GM19351 (cell line): ENCODE measurements around the gene SPOCK1.

Source experiments
- ATAC-seq: cut with Tn5 transposase; IDR thresholded peaks from one replicate; pipeline ENCODE4 v1.9.1; 2021; ENCODE audit warnings: mild to moderate bottlenecking, moderate library complexity; ENCODE audit not compliant: unreplicated experiment

Gene SPOCK1

DNA sequence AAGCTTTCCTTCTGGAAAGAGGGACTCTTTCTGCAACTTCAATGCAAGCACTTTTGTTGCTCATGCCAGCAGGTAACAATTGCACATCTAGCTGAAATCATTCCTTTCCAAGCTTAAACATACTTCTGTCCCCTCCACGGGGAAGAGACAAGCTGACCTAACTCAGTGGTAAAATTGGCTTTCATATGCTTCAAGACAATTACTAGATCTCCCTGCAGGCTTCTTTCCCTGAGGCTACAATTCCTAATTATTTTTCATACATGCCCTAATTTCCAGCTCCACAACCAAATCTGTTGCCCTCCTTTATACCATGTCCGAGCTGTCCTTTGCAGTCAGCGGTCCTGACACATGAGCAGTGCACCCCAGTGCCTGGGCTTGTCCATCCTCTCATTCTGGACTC, 324.9 kb downstream of the SPOCK1 start:
- ATAC-seq: no peak

DNA sequence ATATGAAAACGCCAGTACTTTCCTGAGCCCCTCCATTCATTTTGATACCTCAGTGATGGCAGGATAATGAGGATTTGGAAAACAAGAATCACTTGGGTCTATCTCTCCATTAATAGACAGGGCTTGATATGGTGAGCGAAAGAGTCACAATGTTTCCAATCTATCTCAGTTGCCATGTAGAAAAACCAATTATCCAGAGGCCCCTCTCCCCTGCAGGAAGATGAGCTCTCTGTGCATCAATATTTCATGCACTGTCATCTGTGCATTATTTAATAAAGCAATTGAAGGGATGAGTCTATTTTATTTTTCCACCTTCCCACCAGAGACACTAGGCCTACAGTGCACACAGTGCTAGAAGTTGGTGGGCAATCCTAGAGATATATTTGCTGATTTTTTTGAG, 326.9 kb downstream of the SPOCK1 start:
- ATAC-seq: no peak

DNA sequence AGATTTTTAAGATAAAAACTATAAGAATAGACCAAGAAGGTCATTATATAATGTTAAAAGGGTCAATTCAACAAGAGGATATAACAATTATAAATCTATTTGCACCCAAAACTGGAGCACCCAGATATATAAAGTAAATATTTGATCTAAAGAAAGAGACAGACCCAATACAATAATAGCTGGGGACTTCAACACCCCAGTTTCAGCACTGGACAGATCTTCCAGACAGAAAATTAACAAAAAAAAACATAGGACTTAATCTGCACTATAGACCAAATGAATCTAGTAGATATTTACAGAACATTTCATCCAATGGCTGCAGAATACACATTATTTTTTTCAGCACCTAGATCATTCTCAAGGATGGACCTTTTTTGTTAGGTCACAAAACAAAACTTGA, 331.9 kb downstream of the SPOCK1 start:
- no peak for ATAC-seq

DNA sequence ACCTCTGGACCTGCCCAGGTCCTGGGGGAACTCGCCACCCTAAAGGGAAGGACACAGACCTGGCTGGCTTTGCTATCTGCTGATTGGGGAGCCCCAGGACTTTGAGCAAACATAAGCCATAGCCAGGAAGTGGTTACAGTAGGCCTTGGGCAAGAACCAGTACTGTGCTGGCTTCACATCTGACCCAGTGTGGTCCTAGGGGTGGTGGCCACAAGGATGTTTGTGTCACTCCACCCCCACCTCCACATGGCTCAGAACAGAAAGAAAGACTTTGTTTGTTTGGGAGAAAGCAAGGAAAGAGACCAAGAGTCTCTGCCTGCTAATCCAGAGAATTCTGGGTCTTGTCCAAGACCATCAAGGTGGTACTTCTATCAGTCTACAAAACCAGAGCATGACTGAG, 334.2 kb downstream of the SPOCK1 start:
- ATAC-seq: no peak

DNA sequence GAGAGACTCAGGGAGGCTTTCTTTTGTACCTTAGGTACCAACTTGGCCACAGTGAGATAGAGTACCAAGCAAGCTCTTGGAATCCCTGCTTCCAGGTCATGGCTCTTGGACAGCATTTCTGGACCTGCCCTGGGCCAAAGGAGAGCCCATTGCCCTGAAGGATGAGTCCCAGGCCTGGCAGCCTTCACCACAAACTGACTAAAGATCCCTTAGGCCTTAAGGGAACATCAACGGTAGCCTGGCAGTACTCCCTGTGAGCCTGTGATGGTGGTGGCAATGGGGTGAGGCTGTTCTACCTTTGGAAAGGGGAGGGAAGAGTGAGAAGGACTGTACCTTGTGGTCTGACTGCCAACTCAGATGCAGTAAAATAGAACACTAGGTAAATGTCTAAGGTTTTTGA, 334.6 kb downstream of the SPOCK1 start:
- no peak for ATAC-seq

DNA sequence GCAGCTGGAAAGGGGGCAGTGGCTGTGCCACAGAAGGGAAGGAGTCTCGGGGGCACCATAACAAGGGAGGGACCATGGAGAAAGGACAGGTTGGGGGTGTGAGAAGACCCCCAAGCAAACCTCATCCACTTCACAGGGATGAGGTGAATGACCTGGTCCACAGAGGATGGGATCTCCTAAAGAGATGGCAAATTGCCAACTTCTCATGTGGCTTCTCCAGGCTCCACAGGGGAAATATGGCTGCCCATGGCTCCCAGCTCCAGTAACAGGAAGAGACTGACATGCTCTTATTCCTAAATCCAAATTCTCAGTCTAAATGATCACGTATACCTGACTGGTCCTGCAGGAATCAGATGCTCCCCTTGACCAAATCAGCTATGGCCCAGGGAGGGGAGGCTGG, 340.4 kb downstream of the SPOCK1 start:
- no peak for ATAC-seq

DNA sequence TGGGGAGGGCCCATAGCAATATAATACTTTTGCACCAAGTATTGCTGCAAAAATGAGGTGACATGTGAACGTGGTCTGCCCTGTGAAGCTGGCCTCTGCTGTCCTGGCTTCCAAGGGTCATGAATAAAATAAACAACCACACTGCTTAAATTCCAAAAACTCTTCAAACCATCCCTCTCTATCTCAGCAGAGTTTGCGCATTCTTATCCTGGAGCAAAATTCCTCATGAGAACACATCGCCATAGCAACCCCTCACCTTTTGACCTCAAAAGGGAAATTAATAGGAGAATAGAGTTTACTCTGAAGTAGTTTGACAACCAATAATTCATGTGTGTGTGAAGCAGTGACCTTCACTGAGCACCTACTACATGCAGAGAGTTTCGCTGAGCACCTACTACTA, 342.9 kb downstream of the SPOCK1 start:
- no peak for ATAC-seq

DNA sequence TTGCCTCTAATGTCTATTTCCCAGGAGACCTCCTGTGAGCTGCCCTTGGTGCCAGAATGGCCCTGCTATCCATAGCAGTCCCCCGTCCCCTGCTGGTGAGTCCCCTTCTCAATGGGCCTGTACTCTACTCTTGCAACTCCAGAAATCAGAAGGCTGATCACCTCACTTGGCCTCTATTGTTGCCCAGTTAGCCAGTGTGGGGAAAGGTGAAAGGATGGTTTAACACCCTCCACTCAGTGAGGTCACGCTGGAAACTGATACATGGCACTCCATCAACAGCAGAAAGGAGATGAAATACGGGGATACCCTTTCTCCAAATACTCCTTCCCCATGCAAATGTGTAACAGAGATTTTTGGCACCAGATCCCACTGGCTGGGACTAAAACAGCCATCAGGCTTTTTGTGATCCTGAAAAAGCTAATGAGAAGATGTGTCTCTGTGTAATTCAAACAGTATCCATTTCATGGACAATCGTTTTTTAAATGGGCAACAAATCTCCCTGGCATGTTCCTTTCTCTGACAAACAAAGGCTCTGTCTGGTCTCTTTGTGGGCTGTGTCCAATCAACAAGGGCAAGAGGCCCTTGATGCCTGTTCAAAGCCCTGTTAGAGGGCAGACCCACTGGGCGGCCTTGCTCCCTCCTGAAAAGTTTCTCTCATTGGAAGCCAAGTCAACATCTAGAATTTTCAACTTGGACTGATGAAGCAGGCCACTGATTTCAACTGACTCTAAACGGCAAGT, 343.7 kb downstream of the SPOCK1 start:
- ATAC-seq: no peak

DNA sequence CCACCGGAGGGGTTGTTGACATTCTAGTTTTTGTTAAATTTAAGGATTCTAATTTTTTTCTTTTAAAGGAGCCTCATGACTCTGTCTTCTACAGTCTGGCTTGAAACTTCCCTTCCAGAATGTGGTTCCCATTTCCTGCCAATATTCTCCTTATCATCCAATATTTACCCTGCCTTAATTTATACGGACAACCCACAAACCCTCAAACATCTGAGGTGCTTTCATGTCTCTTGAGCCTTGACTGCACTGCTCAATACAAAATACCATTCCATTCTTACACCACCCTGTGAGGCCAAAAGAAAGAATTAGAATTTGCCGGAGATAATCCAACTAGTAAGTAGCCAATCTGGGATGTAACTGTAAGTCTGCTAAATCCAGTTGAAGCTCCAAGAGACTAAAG, 346.5 kb downstream of the SPOCK1 start:
- ATAC-seq: no peak

DNA sequence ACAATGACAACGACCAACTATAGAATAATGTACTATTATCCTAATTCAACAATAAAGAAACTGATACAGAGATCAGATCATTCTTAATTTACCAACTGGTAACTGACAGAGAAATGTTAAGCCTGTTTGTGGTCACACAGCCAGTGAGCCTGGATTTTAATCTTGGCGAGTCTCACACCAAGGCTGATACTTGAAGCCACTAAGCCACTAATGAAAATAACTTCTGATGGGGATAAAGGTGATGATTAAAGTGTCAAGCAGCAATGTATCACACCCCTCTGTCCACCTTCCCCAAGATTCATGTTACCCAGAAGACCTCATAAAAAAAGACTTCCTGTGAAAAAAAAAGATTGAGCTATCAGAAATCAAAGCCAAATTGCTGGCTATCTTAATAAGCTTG, 350.5 kb downstream of the SPOCK1 start:
- ATAC-seq: no peak

DNA sequence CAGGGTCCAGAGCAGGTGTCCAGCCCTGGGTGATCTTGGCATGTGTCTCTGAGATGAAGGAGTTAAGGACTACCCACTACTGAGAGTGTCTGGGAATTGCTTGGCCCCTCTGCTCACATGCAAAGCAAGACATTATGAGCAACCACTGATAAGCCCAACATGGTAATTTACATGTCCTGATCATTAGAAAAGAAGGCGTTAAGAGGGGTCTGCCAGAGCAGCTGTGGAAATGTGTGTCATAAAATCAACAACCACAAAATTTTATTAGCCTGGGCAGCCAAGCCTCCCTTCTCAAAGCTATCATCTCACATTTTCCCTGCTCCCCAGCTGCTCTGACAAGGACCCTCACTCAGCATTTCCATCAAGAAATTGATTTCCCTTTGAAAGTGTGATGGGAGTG, 351.0 kb downstream of the SPOCK1 start:
- no peak for ATAC-seq

DNA sequence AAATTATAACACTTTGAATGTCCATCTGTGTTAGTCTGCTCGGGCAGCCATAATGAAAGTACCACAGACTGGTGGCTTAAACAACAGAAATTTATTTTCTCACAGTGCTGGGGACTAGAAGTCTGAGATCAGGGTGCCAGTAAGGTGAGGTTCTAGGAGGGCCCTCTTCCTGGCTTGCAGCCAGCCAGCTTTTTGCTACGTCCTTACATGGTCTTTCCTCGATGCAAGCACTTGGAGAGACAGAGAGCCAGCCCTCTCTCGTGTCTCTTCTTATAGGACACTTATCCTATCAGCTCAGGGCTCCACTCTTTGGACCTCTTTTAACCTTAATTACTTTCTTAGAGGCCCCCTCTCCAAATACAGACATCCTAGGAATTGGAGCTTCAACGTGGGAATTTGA, 351.8 kb downstream of the SPOCK1 start:
- no peak for ATAC-seq

DNA sequence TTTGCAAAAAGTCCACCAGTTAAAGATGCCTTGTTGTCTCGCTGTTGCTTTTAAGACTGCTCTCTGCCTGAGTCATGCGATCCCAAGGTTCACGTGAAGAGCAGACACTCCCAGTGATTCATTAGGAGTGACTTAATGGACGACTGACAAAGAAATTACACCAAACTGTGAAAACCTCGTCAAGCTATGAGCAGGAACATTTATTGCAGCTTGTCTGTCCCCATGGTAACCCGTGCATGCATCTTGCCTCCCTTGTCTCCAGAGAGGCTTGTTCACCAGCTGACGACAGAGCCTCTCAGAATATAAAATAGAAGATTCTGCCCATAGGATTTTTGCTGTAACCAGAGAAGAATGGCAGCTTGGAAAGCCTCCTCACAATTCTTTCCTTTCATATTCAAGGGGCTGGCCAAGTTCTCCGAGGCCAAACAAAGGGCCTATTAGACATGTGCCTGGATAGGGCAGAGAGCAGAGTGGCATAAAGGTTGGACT, 352.7 kb downstream of the SPOCK1 start:
- ATAC-seq: no peak

DNA sequence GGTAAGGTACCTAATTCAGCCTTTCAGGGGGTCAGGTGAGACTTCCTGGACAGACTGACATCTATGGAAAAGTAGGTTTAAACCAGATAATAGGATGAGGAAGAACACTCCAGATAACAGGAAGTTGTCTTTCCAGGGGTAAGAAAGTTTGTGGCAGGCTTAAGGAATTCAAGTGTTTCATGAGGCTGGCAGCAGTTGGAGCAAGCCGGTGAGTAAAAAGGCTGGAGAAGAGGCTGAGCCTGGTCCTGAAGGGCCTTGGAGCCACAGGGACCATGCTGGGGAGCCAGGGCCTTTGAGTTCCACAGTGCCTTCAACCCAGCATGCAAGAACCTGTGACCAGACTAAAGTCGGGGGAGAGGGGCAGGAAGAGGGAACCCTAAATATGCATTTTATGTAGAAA, 353.4 kb downstream of the SPOCK1 start:
- ATAC-seq: no peak

DNA sequence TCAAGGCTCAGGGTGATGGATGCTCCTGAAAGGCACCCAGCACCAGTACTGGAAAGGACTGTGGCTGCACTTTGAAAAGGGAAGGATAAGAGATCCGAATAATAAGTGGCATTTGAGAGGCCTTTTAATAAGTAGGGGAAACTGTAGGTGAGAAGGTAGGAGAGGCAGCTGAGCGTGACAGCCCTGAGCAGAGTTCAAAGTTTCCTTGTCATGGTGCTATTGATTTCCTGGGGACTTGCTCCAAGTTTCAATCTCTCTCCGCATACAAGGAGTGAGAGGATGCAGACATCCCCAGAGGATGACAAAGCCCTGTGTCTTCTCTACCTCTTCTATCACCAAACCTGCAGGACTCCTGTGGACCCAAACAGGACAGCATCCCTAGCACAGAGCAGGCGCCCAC, 354.5 kb downstream of the SPOCK1 start:
- ATAC-seq: no peak

DNA sequence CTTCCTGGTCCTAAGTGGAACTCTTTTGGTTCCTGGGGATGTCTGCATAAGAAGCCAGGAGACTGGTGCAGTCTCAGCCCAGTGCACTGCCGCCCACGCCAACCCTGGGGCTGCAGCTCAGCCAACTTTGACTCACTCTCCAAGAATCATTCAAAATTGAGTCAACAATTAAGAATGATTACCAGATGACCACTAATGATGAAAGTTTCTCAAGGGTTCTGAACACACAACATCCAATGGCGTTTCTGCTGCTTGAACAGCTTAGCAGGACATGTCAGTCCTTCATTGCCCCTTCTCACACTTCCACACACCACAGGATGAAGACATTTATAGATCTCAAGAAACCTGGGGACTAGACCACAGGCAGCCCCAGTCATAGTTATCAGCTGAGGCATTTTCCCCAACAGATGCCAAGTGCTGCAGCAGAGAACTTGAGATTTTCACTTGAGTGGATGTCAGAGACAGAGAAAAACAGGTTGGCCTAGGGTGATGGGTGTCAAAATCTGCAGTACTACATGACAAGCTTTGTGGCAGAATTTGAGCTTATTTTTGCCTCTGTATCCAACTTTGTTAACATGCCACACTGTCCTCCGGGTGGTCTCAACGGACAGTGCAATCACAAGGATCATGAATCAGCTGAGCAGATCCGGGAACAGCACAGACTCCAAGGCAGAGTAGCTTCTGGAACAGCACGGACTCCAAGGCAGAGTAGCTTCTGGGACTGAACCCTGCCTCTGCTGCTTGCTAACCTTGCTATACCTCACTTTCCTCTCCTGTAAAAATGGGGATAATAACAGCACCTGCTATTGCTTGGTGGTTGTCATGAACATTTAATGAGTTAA, 356.1 kb downstream of the SPOCK1 start:
- ATAC-seq: peak; percentile 76

DNA sequence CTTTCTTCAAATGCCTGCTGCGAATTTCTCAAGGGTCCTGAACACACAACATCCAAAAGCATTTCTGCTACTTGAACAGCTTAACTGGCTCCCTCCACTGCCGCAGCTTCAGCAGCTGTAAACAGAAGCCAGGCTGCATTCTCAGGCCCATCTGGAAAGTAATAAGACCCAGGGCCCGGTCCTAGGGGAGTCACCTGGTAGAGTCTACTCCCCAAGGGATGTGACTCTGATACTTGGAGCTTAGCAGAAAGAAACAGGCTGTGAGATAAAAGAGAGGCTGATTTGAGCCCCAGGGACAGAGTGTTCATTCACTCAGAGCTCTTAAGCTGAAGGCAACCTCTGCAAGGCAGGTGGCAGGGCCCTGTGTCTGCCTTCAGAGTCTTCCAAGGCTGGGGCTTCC, 356.8 kb downstream of the SPOCK1 start:
- ATAC-seq: peak; percentile 17

DNA sequence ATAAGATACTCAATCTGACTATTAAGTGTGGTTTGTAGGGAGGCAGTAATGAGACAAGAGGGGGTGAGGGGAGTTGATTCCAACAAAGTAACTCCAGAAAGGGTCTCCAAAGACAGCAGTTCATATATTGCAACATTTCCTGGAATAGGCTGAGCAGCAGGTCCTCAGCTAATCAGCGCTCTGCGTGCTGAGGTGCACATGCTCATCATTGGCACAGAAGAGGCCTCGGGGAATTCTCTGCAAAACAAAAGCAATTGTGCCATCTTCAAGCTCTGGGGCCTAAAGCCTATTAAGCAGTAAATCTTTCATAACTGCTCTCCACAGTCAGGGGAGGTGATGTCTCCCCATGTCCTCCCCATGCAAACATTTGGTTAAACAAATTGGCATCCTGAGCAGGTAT, 357.3 kb downstream of the SPOCK1 start:
- ATAC-seq: no peak

DNA sequence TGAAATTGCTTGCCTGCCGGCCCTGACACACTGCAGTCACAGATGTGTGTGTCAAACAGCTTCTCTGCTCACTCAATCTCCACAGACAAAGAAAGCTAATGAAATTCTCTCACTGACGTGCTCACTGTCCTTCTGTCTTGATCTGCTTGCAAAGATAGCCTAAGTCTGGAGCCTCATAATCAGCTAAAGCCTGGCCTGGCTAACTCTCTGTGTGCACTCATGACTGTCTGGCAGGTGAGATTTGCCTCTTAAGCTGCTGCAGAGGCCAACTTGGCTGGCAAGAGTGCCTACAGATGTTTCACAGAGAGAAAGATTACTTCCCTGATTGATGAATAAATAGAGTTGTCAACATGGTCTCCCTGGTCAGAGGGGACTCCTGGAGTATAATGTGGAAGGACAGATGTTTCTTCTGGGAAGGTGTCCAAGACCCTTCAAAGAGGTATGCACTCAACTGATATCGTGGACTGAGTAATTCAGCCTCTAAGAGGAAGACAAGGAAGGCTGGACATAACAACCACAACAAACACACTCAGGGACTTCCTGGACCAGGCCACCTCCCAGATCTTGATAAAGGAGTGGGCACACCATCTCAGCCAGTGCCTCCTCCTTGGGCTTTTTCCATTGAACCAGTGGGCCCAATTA, 362.0 kb downstream of the SPOCK1 start:
- no peak for ATAC-seq

DNA sequence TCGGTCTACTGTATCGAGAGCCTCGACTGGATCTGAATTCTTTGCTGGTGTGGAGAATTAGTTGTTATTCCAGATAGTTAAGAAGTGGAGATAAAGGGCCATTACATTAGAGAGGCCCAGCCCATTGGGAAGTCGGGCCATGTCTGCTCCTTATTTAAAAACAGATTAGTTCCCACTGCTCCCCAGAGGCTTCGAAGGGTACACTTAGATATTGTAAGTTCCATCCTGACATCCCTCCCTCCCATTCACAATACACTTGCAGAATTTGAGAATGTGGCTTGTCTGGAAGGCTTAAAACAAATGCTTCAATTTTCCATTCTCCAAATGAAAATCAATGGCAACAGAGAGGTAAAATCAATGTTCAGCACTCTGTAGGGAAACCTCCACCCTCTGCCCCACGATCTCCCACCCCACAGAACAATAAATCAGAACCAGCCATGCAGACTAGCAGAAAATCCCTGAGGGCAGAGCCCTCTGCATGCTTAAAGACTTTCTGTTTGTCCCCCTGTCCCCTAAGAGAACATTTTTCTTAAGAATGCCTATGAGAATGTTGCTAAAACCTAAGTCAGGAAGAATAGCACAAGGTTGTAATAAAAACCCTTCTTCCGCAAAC, 364.1 kb downstream of the SPOCK1 start:
- ATAC-seq: no peak

DNA sequence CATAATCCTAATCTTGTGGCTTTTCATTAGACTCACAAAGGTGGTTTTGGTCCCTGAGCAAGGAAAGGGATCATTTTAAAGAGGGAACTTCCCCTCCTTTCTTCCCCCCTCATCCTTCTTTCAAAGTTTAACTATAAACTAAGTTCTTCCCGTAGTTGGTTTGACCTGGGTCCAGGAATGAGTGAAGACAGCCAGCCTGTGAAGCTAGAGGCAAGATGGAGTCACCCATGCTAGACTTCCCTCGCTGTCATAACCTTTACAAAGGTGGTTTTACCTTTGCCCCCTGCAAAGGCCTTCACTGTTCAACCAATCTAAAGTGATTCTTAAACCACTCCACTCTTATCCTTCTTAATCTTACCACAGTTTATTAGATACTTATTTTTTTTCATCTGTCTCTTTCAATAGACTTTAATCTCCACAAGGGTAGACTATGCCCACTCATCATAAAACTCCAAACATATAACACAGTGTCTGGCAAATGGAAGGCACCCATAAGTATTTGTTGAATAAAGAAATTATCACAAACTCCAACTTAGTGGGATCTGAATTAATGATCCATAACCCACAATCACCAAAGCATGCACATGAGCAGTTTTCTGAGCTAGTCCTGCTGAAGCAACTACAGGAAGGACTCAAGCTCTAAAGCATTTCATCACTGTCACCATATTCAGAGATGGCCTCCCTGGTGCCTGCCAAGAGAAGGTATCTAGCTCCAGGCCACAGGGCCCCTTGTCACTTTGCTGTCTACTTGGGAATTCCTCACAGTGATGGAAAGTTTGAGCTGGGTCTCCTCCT, 369.0 kb downstream of the SPOCK1 start:
- no peak for ATAC-seq
